Loucy (cell line): ENCODE measurements around the gene CDH26.
A peak's percentile ranks its signal among the peaks of the same experiment; 100 is the strongest.

Experiments used
- CTCF ChIP-seq: fragments of 200-600 bp; sonication (generic); conservative IDR thresholded peaks from 2 replicates; pipeline ENCODE4 v1.5.1; 2014; ENCODE audit warnings: mild to moderate bottlenecking, antibody characterized with exemption, low read length
- EZH2phosphoT487 ChIP-seq: fragments of 200-600 bp; IDR thresholded peaks from 2 replicates; pipeline ENCODE4 v1.6.1; 2018; ENCODE audit warnings: antibody characterized with exemption, mild to moderate bottlenecking, moderate library complexity, borderline replicate concordance

DNA sequence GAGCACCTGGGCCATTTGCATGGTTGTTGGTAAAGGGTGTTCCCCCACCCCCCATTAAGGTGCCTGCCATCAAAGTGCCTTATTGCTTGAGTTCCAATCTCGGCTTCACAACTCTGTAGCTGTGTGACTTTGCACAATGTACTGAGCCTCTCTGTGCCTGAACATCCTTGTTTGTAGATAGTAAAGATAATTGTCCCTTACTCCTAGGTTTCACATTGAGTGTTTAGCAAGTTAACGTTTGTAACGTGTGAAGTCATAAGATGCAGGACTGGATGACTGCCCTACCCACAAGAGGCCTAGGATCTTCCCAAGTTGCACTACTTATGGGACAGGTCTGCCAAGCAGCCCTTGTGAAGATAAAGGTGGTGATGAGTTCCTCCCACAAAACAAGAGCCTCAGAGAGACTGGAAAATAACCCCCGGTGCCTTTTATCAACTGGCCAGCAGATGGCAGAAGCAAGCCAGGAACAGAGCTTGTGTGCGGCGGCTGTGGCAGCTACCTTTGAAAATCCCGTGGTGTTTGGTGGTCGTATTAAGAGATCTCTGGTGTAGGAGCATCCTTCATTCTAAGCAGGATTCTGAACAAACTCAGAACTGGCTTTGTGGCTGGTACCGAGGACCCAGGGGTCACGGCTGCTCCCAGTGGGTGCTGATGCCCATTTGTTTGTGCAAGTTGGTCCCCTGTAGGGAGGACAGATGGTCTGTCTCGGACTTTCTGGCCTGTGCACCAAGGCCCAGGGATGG lies 99.1 kb downstream of the CDH26 start:
- peak; percentile 89 for TF ChIP-seq CTCF
- TF ChIP-seq EZH2phosphoT487 = no peak
